ENCODE measurements around the gene IPCEF1. TPM values are rescaled to one million over a fixed set of nuclear protein-coding genes. Genes with fewer than 3 reads are reported as not detected.

The IPCEF1 gene
- total RNA-seq, 3 donors from 2014 or later: 1.8 to 3.4 (median 2.3) TPM

DNA sequence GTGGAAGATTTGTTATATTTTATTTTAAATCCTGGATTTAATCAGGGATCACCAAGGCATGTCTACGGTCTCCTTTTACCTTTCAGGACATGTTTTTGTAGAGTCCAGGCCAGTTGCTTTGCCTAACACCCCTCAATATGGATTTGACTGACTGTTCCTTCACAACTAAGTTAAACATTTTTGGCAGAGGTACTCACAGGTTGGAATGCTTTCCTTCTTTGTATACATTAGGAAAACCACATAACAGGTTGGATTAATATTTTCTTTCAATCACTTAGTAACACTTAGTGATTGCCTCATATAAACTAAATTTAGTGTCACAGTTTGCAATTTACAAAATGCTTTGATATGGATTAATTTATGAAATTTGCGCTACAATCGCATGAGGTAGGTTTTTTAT, 64.5 kb downstream of the IPCEF1 start:
- Histone ChIP-seq H3K4me1 (ENCODE audit: low read depth) (no peaks in the 10 kb centered on the region), H3K36me3 (ENCODE audit: low read depth) (no peaks in the 10 kb centered on the region), H3K4me3 (no peak overlapping the region), H3K9me3 (no peaks in the 10 kb centered on the region)
- no peak for DNase-seq
- intact Hi-C loops (cut with DNase I, micrococcal nuclease): no loop called here
- TF ChIP-seq, protein P1, sequence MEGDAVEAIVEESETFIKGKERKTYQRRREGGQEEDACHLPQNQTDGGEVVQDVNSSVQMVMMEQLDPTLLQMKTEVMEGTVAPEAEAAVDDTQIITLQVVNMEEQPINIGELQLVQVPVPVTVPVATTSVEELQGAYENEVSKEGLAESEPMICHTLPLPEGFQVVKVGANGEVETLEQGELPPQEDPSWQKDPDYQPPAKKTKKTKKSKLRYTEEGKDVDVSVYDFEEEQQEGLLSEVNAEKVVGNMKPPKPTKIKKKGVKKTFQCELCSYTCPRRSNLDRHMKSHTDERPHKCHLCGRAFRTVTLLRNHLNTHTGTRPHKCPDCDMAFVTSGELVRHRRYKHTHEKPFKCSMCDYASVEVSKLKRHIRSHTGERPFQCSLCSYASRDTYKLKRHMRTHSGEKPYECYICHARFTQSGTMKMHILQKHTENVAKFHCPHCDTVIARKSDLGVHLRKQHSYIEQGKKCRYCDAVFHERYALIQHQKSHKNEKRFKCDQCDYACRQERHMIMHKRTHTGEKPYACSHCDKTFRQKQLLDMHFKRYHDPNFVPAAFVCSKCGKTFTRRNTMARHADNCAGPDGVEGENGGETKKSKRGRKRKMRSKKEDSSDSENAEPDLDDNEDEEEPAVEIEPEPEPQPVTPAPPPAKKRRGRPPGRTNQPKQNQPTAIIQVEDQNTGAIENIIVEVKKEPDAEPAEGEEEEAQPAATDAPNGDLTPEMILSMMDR (IDR thresholded peaks at IDR 0.05): no peak
- ATAC-seq: no peak

DNA sequence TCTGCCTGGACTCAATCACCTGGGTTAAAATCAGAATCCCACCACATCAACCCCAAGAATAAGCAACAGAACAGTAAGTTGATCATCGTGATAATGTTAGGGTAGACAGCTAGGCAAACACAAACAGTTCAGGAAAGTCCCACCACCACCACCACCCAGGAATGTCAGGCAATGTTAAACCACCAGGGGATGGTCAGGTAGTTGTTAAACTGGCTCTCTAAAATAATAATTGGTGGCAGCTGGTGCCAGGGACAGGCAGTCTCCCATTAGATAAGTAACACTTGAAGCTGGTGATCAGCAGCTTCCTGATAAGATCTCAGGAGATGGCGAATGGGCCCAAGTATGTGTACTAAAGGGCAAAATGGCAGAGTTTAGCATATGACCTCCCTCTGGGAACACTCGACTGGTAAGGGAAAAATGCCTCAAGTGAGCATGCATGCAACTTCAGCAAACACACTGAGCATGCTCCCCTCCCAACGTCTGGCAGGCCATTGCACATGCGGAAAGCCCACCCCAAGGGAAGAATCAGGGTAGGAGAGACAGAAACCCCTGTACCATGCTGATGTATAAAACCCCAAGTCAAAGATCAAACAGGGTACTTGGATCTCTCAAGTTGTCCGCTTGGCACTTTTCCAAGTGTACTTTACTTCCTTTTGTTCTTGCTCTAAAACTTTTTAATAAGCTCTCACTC, 66.6 kb downstream of the IPCEF1 start:
- H3K36me3 ChIP-seq (ENCODE audit: low read depth): no peaks in the 10 kb centered on the region
- intact Hi-C loops (cut with DNase I, micrococcal nuclease): no loop called here
- no peaks in the 10 kb centered on the region for H3K4me1 ChIP-seq (ENCODE audit: low read depth)
- H3K9me3 ChIP-seq: no peaks in the 10 kb centered on the region
- H3K4me3 ChIP-seq: no peak overlapping the region
- ATAC-seq (no peak), DNase-seq (no peak)
- TF ChIP-seq, protein P1 (IDR thresholded peaks at IDR 0.05): no peak

DNA sequence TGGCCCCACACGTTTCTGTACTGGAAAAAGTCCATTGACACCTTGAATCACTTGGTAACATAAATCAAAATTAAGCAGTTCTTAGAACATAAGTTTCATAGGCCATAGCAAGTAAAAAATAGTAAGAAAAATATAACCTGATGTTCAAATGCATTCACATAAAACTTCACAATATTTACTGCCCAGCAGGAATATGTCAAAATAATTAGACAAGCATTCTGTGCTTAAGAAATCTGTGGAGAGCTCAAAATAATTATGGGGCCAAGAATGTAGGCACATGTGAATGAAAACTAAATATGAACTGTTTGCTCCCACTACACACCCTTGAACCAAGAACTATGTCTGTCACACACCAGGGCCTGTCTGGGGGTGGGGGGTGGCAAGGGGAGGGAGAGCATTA, 70.8 kb downstream of the IPCEF1 start:
- Histone ChIP-seq H3K4me1 (ENCODE audit: low read depth) (no peaks in the 10 kb centered on the region), H3K4me3 (no peak overlapping the region), H3K36me3 (ENCODE audit: low read depth) (no peaks in the 10 kb centered on the region), H3K9me3 (no peaks in the 10 kb centered on the region)
- intact Hi-C loops (cut with DNase I, micrococcal nuclease): no loop called here
- ATAC-seq: no peak
- TF ChIP-seq, protein P1 (IDR thresholded peaks at IDR 0.05): no peak
- no peak for DNase-seq

DNA sequence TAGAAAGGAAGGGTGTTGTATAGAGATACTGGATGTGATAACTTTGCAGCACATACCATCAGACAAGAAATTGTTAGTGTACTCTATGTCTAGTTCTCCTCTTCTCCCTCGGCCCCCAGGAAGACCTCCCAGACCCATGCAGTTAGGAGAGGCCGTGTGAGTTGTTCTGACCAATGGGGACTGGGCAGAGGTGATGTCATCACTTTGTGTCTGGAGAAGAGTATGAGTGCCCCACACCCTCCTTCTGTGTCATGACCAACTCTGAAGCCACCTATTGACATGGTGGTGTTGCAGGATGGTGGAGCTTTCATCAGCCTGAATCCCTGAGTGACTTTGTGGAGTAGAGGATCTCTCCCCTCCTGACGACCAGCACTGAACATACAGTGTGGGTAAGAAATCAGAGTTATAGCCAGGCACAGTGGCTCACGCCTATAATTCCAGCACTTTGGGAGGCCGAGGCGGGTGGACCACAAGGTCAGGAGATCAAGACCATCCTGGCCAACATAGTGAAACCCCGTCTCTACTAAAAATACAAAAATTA, 72.2 kb downstream of the IPCEF1 start:
- Histone ChIP-seq H3K9me3 (no peaks in the 10 kb centered on the region), H3K4me3 (no peak overlapping the region), H3K4me1 (ENCODE audit: low read depth) (no peaks in the 10 kb centered on the region), H3K36me3 (ENCODE audit: low read depth) (no peaks in the 10 kb centered on the region)
- intact Hi-C loops (cut with DNase I, micrococcal nuclease): no loop called here
- DNase-seq (no peak), ATAC-seq (no peak)
- TF ChIP-seq, protein P1 (IDR thresholded peaks at IDR 0.05): no peak

DNA sequence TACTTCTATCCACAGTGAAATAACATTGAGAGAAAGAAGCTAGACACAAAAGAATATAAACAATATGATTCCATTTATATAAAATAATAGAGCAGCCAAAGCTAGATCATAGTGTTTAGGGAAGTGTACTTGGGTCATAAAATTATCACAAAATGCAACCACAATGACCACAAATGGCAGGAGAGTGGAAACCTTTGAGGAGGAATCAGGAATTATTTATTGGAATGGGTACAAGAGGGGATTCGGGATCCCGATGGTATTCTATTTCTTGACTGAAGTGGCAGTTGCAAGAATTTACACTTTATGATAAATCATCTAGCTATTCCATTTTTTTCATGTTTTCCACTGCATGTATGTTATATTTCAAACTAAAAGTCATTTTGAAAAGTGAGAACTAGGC, 76.1 kb downstream of the IPCEF1 start:
- H3K4me1 ChIP-seq (ENCODE audit: low read depth): no peaks in the 10 kb centered on the region
- intact Hi-C loops (cut with DNase I, micrococcal nuclease): no loop called here
- TF ChIP-seq, protein P1 (IDR thresholded peaks at IDR 0.05): no peak
- DNase-seq: no peak
- H3K4me3 ChIP-seq: no peak overlapping the region
- no peaks in the 10 kb centered on the region for H3K36me3 ChIP-seq (ENCODE audit: low read depth)
- no peaks in the 10 kb centered on the region for H3K9me3 ChIP-seq
- ATAC-seq: no peak
